K562 treated with DMSO at 1 percent for 12 hours (cell line): Measurements from ENCODE around the gene ZNF282. TPM values are rescaled to one million over a fixed set of nuclear protein-coding genes. Genes with fewer than 3 reads are reported as not detected.

ENCODE experiments used
- total RNA-seq: library from RNA; unstranded; fragments of 300-600 nt; gene quantifications from 2 replicates; pipeline ENCODE4 v1.2.3, GENCODE V29; 2022; ENCODE audit not compliant: insufficient read depth

The ZNF282 gene
- total RNA-seq: 32.9 and 48.0 TPM in 2 replicates

DNA sequence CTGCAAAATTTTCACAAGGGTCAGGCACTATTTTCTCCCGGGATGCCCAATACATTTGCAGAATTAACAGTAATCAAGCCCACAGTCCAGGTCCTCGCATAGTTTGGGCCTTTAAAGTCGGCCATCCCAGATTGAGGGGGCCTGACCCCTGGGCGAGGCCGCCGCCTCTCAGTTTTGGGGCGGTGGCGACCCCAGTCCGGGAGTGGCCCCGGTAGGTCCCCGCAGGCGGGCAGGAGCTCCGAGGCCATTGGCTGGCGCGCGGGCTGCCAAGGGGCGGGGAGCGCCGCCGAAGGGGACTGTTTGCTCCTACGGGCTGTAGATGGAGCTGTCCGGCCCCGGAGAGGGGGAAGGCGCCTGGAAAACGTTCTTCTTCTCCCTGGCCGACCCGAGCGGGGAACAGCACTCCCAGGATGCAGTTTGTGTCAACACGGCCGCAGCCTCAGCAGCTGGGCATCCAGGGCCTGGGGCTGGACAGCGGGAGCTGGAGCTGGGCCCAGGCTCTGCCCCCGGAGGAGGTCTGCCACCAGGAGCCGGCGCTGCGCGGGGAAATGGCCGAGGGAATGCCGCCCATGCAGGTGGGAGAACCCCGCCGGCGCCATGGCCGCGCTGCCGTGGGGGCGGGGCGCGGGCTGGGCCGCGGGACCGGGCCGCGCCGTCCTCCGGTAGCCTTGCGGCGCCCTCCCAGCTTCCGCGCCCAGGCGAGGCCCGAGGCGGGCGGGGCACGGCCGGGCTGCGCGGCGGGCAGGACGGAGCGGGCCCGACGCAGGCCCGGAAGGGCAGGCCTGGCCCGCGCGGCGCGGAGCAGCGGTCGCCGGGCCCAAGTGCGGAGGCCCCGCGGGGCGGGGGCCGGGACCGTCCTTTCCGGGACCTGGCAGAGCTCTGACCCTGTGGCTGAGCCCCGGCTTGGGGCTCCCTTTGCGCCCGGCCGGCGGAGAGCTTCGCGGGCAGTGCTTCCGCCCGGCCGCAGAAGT lies at the start of gene ZNF282:
Gene ZNF282 (plus strand): TSS at position 367 of the 971 bp plus-strand sequence. CDS start 44 bp downstream, at position 411.

DNA sequence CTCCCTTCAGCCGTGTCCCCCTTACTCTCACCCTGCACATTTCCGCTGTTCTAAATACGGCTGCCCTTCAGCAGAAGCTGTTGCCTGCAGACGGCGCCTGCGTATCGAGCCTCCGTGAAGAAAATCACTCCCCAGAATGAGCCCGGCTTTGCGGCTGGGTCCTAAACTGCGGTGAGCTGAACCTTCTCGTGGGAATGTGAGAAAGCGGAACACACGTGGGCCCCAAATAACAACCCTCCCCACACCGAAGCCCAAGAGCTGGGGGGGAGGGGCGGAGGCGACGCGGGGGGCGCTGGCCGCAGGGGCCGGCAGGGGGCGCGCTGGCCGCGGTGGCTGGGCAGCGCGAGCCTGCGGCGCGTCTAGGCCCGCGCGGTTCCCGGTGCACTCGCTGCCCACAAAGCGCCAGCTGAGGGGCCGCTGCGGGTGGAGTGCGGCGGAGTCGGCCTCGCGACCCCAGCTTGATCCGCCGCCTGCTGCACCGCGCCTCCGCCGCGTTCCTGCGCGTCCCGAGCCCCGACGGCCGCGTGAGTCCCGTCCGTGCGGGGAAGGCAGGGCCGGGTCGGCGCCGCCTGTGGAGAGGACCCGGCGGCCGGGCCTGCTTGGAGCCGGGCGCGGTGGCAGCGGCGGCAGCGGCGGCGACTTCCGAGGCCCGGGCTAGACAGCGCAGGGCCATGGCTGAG lies 48.1 kb upstream of the ZNF282 start, which contains the start of gene ZNF398:
Gene ZNF398 (plus strand): TSS at position 382 of the 680 bp plus-strand sequence. CDS start 290 bp downstream, at position 672.

DNA sequence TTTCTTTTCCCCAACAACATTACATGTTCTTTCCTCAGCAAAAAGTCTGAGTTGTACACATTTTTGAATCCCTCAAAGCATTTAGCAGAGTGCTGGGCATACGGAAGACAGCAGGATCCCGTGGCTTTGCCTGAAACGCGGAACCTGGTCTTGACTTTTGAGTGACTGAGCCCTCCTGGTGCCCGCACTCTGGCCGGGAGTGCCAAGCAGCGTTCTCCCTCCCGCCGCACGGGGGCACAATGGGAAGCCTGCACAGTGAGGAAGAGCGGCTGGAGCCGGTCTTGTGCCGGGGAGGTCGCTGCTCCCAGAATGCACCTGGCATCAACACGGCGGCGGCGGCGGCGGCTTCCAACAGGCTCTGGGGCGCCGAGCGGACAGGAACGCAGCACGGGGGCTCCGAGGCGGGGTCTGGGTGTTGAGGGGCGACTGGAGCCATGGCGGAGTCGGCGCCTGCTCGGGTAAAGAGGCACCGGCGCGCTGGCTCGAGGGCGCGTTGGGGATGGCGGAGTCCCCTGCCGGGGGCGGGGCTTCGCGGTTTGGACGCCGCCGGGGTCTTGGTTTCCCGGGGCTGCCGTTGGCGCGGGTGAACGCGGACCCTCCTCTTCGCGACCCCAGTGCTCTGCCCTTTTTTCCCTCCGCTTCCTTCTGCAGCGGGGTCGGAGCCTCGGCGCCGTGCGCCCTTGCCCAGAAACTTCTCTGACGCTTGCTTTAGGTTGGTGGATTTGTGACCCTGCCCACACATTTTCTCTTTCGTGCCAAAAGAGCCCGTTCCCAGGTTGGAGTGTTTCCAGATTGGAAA lies 44.2 kb downstream of the ZNF282 start, which contains the start of gene ZNF212:
Gene ZNF212 (plus strand): TSS at position 307 of the 799 bp plus-strand sequence. CDS start 128 bp downstream, at position 435.

DNA sequence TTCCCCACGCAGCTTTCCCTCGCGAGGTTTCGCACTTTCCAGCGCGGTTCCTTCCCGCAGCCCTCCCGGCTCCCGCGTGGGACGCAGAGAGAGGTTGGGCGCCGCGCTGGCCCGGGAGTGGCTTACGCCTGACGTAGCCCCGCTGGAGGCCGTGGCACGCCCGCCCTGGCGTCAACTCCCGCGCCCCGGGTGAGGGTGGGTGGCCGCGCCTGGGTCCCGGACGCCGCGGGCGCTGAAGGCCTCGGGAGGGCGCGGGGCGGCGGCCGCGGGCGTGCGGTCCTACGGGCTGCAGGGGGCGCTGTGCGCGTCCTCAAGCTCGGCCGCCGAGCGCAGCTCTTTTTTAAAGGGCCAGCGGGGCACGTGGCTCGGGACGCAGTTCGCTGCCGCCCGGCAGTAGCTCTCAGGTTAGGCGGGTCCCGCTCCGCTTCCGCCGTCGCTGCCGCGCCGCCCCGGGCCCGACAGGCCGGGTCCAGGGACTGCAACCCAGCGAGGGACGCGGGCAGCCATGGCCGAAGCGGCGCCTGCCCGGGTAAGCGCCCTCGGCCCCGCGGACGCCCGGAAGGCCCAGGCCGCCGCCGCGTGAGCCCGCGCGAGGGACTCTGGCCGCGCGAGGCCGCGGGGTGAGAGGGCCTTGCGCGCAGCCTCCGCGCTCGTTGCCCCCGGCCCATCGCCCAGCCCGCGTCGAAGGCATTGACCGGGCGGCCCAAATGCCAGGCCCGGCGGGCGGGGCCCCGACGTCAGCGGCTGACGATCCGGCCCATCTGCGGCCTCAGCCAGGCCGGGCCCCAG lies 66.7 kb downstream of the ZNF282 start, which contains the start of gene ZNF783:
Gene ZNF783 (plus strand): TSS at position 368 of the 789 bp plus-strand sequence. CDS start 138 bp downstream, at position 506.

Other genes with a start within 250 kb of the ZNF282 start
- 119 and 194 TPM in 2 replicates for gene PDIA4, start 167.0 kb upstream of the ZNF282 start, total RNA-seq
- 2.5 and 7.0 TPM in 2 replicates for gene ZNF786, start 104.8 kb upstream of the ZNF282 start, total RNA-seq
- gene ZNF425, start 69.2 kb upstream of the ZNF282 start, total RNA-seq: 1.5 and 1.6 TPM in 2 replicates
- gene ZNF398, start 48.1 kb upstream of the ZNF282 start, total RNA-seq: 5.7 and 17.5 TPM in 2 replicates
- 10.6 and 20.3 TPM in 2 replicates for gene ZNF212, start 44.1 kb downstream of the ZNF282 start, total RNA-seq
- gene ZNF783, start 66.7 kb downstream of the ZNF282 start, total RNA-seq: 2.1 and 2.7 TPM in 2 replicates